ENCODE measurements around the gene MX2.
"Not testable (repeated sequence)": the region's sequence is repeated elsewhere in the genome, so short reads cannot be mapped to it uniquely, and the experiment has no call there.

The MX2 gene

GRCh38 chr21:41418393-41418792 lies 56.6 kb downstream of the MX2 start:
- no peak for DNase-seq (ENCODE audit: low read depth)

- no peak for DNase-seq (ENCODE audit: low read depth)
Measured at GRCh38 chr21:41418956-41419680, 57.3 kb downstream of the MX2 start.

GRCh38 chr21:41419921-41420862 lies 58.4 kb downstream of the MX2 start:
- peak; percentile 87 for DNase-seq (ENCODE audit: low read depth)

GRCh38 chr21:41420998-41421397 lies 59.2 kb downstream of the MX2 start:
- DNase-seq (ENCODE audit: low read depth), result not testable (repeated sequence)

DNA sequence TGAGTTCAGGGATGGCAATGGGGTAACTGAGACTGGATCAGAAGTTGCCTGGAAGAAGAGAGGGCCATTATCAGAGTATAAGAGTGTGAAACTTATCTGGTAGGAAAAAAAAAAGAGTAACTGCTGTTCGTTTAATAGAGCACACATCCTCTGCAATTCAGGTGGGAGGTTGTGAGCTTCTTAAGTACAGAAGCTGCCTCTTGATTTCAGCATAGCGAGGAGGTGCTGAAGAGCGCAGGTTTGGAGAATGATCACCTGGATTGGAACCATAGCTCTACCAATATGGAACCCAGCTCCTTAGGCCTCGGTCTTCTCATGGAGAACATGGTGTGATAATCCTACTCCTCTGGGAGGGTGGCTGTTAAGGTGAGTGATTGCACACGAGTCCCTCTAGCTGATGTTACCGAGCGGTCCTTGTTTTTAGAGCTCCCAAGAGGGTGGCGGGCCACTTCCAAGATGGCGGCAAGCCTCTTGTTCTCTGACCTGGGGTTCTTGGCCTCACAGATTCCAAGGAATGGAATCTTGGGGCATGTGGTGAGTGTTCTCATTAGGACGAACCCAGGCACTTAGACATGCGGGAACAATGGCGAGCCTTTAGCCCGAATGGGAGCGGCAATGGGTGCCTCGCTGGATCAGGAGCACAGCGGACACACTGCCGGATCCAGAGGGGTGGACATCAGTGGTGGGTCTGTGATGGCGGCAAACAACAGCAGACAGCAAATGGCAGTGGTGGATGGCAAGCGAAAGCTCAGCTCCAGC lies 60.9 kb downstream of the MX2 start:
- no peak for DNase-seq (ENCODE audit: low read depth)

DNA sequence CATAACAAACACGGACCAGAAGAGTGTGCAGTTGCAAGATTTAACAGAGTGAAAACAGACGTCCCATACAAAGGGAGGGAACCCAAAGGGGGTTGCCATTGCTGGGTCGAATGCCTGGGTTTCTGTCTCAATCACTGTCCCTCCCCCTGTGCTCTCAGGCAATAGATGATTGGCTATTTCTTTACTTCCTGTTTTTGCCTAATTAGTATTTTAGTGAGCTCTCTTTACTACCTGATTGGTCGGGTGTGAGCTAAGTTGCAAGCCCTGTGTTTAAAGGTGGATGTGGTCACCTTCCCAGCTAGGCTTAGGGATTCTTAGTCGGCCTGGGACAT lies 61.4 kb downstream of the MX2 start:
- not testable (repeated sequence) for DNase-seq (ENCODE audit: low read depth)

DNA sequence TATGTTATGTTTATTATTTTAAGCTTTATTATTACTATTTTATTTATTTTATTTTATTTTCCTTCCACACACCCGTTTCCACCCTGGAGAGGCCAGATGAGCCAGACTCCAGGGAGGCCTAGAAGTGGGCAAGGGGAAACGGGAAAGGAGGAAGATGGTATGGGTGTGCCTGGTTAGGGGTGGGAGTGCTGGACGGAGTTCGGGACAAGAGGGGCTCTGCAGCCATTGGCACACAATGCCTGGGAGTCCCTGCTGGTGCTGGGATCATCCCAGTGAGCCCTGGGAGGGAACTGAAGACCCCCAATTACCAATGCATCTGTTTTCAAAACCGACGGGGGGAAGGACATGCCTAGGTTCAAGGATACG lies 63.7 kb downstream of the MX2 start:
- DNase-seq (ENCODE audit: low read depth), result no peak

- DNase-seq (ENCODE audit: low read depth), result no peak
Measured at GRCh38 chr21:41425954-41426675, 64.3 kb downstream of the MX2 start, which contains the start of gene MX1. MX1 (plus strand) TSS chr21:41426239; CDS start chr21:41432071, 5,832 bp downstream.

GRCh38 chr21:41426676-41427404 lies 65.0 kb downstream of the MX2 start:
- no peak for DNase-seq (ENCODE audit: low read depth)

DNA sequence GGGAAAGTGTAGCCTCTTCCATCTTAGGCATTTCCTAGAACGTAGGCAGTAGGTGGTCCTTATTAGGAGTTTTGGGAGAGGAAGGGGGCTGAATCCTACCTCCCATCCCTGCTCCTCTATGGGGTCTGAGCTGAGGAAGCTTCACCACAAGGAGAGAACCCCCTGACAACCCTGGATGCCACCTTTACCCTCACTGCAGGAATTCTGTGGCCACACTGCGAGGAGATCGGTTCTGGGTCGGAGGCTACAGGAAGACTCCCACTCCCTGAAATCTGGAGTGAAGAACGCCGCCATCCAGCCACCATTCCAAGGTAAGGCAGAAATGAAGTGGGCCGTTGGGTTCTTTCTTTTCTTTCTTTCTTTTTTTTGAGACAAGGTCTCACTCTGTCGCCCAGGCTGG lies 65.7 kb downstream of the MX2 start:
- DNase-seq (ENCODE audit: low read depth), result no peak

DNA sequence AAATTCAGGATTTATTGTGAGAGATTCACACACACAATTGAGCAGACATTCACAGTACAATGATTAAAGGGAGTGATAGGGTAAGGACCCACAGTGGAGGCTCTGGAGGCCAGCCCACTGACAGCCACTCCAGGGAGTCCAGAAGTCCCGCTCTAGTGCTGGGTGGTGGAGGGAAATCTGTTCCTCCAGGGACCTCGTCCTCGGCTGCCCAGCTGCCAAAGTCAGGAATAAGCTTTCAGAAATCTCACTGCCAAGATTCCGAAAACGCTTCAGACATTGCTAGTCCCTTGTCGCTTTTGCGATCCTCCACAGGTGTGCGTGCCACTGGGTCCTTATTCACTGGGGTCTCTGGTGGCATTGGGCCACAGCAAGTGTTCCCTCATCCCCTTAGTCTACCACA lies 66.5 kb downstream of the MX2 start:
- DNase-seq (ENCODE audit: low read depth), result no peak

DNA sequence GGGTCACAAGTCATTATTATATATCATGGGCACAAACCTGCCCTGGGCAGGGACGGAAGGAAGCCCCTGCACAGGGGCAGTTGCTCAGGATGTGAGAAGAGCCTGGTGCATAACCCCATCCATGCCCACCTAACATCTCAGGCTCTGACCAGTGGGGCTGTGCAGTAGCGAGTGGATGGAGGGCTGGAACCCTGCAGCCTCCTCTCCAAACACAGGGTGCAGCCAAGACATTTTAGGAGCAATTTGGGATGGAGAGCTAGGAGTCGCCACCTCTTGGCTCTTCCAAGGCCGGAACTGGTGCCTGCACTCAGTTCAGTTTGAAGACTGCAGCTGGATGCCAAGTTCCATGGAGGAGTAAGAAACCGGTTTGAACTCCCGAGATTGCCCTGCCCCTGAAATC lies 67.0 kb downstream of the MX2 start:
- DNase-seq (ENCODE audit: low read depth), result no peak

GRCh38 chr21:41429305-41429704 lies 67.5 kb downstream of the MX2 start:
- no peak for DNase-seq (ENCODE audit: low read depth)

DNA sequence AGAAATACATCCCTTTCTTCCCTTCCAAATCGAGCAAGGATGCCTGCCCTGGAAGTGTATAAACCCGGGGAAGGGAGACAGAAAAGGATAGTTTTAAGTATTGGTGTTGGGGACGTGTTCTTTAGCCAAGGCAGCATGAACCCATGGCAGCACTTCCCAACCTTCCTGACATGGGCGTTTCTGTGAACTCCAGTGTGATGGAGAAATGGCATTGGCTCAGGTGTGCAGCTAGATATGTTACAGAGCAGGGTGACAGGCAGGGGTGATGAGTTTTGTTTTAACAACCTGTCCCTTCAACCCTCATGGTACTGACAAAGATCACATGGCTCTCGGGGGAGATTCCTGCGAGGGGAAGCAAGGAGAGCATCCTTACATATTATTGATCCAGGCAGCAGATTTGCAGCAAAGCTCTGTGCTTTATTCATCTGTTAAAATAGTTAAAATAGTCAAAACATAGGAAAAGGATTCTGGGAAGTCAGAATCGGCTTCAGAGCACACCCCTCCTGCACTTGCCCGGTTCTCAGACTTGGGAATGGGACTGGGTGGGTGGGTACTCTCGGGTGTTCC lies 68.2 kb downstream of the MX2 start:
- no peak for DNase-seq (ENCODE audit: low read depth)

- DNase-seq (ENCODE audit: low read depth), result no peak
Measured at GRCh38 chr21:41431788-41432548, 70.1 kb downstream of the MX2 start.

- DNase-seq (ENCODE audit: low read depth), result no peak
Measured at GRCh38 chr21:41432562-41433460, 71.0 kb downstream of the MX2 start.

DNA sequence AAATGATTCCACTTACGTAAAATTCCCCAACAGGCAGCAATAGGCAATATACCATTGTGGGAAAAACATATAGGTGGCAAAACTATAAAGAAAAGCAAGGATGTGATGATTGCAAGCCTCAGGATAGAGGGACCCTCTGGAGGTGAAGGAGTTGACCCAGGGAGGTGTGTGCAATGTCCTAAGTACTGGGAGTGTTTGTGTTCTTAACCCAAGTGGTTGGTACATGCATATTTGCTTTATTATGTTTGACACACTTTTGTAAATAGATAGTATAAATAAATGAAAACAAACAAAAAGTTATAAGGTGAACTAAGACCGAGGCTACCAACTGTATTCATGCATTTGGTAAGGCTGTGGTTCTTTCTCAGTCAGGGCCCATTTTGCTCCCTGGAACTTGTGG lies 71.7 kb downstream of the MX2 start:
- no peak for DNase-seq (ENCODE audit: low read depth)

DNA sequence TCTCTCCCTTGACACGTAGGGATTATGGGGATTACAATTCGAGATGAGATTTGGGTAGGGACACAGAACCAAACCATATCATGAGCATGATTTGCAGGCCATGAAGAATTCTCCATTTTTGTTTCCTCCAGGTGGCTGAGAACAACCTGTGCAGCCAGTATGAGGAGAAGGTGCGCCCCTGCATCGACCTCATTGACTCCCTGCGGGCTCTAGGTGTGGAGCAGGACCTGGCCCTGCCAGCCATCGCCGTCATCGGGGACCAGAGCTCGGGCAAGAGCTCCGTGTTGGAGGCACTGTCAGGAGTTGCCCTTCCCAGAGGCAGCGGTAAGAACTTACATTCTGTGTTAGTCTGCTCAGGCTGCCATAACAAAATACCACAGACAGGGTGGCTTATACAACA lies 73.9 kb downstream of the MX2 start:
- DNase-seq (ENCODE audit: low read depth), result no peak

DNA sequence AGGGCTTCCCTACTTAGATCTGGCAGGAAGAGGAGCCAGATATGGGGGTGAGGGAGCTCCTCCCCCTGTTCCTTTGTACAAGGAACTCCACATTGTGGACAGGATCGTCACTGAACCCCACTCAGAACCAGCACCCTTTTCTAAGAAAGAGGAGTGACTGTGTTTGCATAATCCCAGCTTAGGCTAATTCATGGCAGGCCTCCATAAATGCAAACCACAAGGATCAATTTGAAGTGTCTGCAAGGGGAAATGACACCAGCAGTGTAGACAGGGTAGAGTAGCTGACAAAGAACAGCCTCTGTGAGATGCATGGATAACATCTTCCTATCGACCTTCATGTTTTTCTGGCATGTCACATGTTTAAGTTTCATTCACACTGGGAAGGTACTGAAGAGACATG lies 75.9 kb downstream of the MX2 start:
- no peak for DNase-seq (ENCODE audit: low read depth)

Data from stromal cell of bone marrow (primary cell).